ENCODE data around the gene SLC2A8. TPM values are rescaled to one million over a fixed set of nuclear protein-coding genes. Genes with fewer than 3 reads are reported as not detected.
A peak's percentile ranks its signal among the peaks of the same experiment; 100 is the strongest.

Gene SLC2A8, protein sequence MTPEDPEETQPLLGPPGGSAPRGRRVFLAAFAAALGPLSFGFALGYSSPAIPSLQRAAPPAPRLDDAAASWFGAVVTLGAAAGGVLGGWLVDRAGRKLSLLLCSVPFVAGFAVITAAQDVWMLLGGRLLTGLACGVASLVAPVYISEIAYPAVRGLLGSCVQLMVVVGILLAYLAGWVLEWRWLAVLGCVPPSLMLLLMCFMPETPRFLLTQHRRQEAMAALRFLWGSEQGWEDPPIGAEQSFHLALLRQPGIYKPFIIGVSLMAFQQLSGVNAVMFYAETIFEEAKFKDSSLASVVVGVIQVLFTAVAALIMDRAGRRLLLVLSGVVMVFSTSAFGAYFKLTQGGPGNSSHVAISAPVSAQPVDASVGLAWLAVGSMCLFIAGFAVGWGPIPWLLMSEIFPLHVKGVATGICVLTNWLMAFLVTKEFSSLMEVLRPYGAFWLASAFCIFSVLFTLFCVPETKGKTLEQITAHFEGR
- total RNA-seq (10 to 100 TPM; 45.1 to 68.7 (median 64.4) TPM), polyA plus RNA-seq (10 to 100 TPM in 2 of 3 donors, 1 to 10 TPM in 1; 7.2 to 19.3 (median 11.8) TPM)

GRCh38 chr9:127396808-127397645 is at the start of gene SLC2A8:
Gene SLC2A8 (plus strand): TSS chr9:127397169. CDS start chr9:127397231, 62 bp downstream.
- WGBS, 2 donors, result 1% methylated on average over 87 of the region's 87 CpGs
- Histone ChIP-seq H3K4me1 (peaks cover 0 to 52% (median 29%) of the 10 kb centered on the region in 4 donors), H3K9me3 (no peaks in the 10 kb centered on the region), H3K27ac (peak within 1 kb of the TSS; percentile 92 to 98 (median 95)), H3K4me3 (peak within 1 kb of the TSS; percentile 84 to 97 (median 96)), H3K36me3 (peaks cover 0 to 24% (median 10%) of the 10 kb centered on the region in 4 donors), H3K27me3 (no peaks in the 10 kb centered on the region)
- intact Hi-C loops (cut with DNase I), result loop anchor here (1.0 to 5.0 kb wide), 3 partner anchors 54 to 172 kb away; partner anchors contain the start of genes LRSAM1 and RPL12
- DNase-seq, result peak; percentile 100
- TF ChIP-seq POLR2AphosphoS5 (IDR thresholded peaks at IDR 0.05) (peak; percentile 94 to 98 (median 98)), EP300 (IDR thresholded peaks at IDR 0.05) (no peak), POLR2A (IDR thresholded peaks at IDR 0.05) (peak; percentile 74 to 80)
- TF ChIP-seq, protein P1, sequence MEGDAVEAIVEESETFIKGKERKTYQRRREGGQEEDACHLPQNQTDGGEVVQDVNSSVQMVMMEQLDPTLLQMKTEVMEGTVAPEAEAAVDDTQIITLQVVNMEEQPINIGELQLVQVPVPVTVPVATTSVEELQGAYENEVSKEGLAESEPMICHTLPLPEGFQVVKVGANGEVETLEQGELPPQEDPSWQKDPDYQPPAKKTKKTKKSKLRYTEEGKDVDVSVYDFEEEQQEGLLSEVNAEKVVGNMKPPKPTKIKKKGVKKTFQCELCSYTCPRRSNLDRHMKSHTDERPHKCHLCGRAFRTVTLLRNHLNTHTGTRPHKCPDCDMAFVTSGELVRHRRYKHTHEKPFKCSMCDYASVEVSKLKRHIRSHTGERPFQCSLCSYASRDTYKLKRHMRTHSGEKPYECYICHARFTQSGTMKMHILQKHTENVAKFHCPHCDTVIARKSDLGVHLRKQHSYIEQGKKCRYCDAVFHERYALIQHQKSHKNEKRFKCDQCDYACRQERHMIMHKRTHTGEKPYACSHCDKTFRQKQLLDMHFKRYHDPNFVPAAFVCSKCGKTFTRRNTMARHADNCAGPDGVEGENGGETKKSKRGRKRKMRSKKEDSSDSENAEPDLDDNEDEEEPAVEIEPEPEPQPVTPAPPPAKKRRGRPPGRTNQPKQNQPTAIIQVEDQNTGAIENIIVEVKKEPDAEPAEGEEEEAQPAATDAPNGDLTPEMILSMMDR (IDR thresholded peaks at IDR 0.05), result peak in 1 of 4 experiments; percentile 21

DNA sequence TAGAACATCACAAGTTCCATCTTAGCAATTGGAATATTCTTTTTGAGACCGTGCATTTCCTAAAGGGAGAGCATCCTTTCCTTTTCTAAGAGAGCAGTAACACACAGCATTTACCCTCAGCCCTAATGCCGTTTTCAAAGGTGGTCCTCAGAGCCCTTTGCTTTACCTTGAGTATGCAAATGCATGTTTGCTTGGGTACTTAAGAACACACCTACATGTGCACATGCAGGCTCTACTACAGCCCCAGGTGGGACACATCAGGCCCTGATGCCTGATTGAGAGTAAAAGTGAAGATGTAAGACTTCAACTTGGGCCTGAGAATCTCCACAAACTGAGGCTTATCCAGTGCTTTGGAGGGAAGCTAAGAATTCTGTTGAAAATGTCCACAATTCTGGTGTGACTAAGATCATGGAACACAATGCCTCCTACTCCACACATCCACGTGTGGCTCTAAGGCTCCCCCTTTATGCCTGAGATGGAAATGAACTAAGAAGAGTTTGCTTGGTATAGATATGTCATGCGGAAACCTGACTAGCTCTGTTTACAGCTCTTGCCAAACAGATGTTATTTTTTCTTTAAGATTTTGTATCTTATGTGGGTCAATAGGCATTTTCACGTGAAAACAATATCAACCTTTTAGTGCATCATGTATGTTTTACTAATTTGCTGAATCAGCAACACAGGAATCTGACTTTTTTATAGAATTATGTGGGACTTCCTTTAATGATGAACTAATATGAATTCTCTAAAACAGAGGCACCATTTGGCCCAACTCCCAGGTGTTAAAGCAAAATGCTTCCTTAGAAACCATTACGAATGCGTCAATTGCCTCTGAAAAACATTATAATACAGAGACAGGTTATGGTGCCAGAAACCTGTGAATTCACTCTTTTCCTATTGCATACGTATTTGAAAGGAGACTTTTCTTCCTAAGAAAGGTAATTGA is 48.9 kb upstream of the SLC2A8 start:
- no peak for DNase-seq
- WGBS, 2 donors, result 73 to 82% methylated on average over 8 of the region's 8 CpGs
- peaks cover 0 to 8% (median 0%) of the 10 kb centered on the region in 4 donors for H3K36me3 ChIP-seq
- no peak overlapping the region for H3K27ac ChIP-seq
- H3K4me3 ChIP-seq, result no peak overlapping the region
- intact Hi-C loops (cut with DNase I), result no loop called here
- TF ChIP-seq, protein P1 (IDR thresholded peaks at IDR 0.05), result peak in 2 of 4 experiments; percentile 29 to 37
- no peak for TF ChIP-seq POLR2AphosphoS5 (IDR thresholded peaks at IDR 0.05)
- H3K9me3 ChIP-seq, result no peaks in the 10 kb centered on the region
- H3K4me1 ChIP-seq, result no peaks in the 10 kb centered on the region
- no peaks in the 10 kb centered on the region for H3K27me3 ChIP-seq

- Histone ChIP-seq H3K9me3 (no peaks in the 10 kb centered on the region), H3K27me3 (no peaks in the 10 kb centered on the region), H3K36me3 (peaks cover 0 to 2% (median 0%) of the 10 kb centered on the region in 4 donors), H3K4me3 (no peak overlapping the region), H3K4me1 (no peaks in the 10 kb centered on the region), H3K27ac (no peak overlapping the region)
- DNase-seq, result no peak
- 94 to 96% methylated on average over 12 of the region's 12 CpGs for WGBS, 2 donors
- TF ChIP-seq POLR2AphosphoS5 (IDR thresholded peaks at IDR 0.05), result no peak
- TF ChIP-seq, protein P1 (IDR thresholded peaks at IDR 0.05), result no peak
- TF ChIP-seq POLR2A (IDR thresholded peaks at IDR 0.05), result no peak
- no peak for TF ChIP-seq EP300 (IDR thresholded peaks at IDR 0.05)
- intact Hi-C loops (cut with DNase I), result no loop called here
Observed at GRCh38 chr9:127349483-127350113, 47.4 kb upstream of the SLC2A8 start.

All from sigmoid colon (tissue), 7 donors.